HepG2 (cell line): ENCODE results near the gene KCNK7. TPM values are rescaled to one million over a fixed set of nuclear protein-coding genes. Genes with fewer than 3 reads are reported as not detected.
A peak's percentile ranks its signal among the peaks of the same experiment; 100 is the strongest.

Experiments
- FLYWCH1 ChIP-seq: sonication (generic); formaldehyde crosslinking; IDR thresholded peaks from 2 replicates; pipeline ENCODE4 v1.8.1; 2023; ENCODE audit warnings: mild to moderate bottlenecking, missing genetic modification reagents
- FOXK1 ChIP-seq: sonication (generic); formaldehyde crosslinking; IDR thresholded peaks from 2 replicates; pipeline ENCODE4 v1.4.0; 2020; ENCODE audit warnings: low read depth, missing genetic modification reagents, borderline replicate concordance
- GPN1 ChIP-seq: sonication (generic); formaldehyde crosslinking; IDR thresholded peaks from 2 replicates; pipeline ENCODE4 v1.5.1; 2020; ENCODE audit warnings: missing genetic modification reagents, borderline replicate concordance
- HOXA3 ChIP-seq: sonication (generic); formaldehyde crosslinking; IDR thresholded peaks from 2 replicates; pipeline ENCODE4 v1.5.0; 2020; ENCODE audit warnings: missing genetic modification reagents
- JARID2 ChIP-seq: sonication (generic); formaldehyde crosslinking; IDR thresholded peaks from 2 replicates; pipeline ENCODE4 v1.8.1; 2023; ENCODE audit warnings: missing genetic modification reagents, inconsistent platforms; ENCODE audit not compliant: insufficient replicate concordance
- KDM3A ChIP-seq: IDR thresholded peaks from 2 replicates; pipeline ENCODE4 v1.6.1; 2018; ENCODE audit warnings: low read depth, missing compliant biosample characterization
- MED1 ChIP-seq: sonication (generic); formaldehyde crosslinking; IDR thresholded peaks from 2 replicates; pipeline ENCODE4 v1.4.0; 2020; ENCODE audit warnings: missing genetic modification reagents
- PHF8 ChIP-seq: sonication (generic); formaldehyde crosslinking; IDR thresholded peaks from 2 replicates; pipeline ENCODE4 v1.5.0; 2020; ENCODE audit warnings: missing genetic modification reagents
- POLR2A ChIP-seq, 2 experiments: IDR thresholded peaks; 2 replicates each; pipeline ENCODE4 v1.6.1; 2011; ENCODE audit warnings: low read depth in 2 of 2, low read length in 2 of 2, mild to moderate bottlenecking in 1 of 2, moderate library complexity in 1 of 2; ENCODE audit not compliant: insufficient read depth in 1 of 2
- RAD51 ChIP-seq: fragments of 450-650 bp; IDR thresholded peaks from 2 replicates; pipeline ENCODE4 v1.6.1; 2016; ENCODE audit warnings: borderline replicate concordance
- SMAD1 ChIP-seq: sonication (generic); formaldehyde crosslinking; IDR thresholded peaks from 2 replicates; pipeline ENCODE4 v1.4.0; 2020; ENCODE audit warnings: missing genetic modification reagents, low read depth, mild to moderate bottlenecking, borderline replicate concordance
- TAF1 ChIP-seq: sonication (generic); formaldehyde crosslinking; IDR thresholded peaks from 2 replicates; pipeline ENCODE4 v1.4.0; 2020; ENCODE audit warnings: missing genetic modification reagents
- ZFP90 ChIP-seq: sonication (generic); formaldehyde crosslinking; IDR thresholded peaks from 2 replicates; pipeline ENCODE4 v1.8.0; 2022; ENCODE audit warnings: missing genetic modification reagents, mild to moderate bottlenecking, inconsistent platforms, borderline replicate concordance
- ZFYVE20 ChIP-seq: sonication (generic); formaldehyde crosslinking; IDR thresholded peaks from 2 replicates; pipeline ENCODE4 v1.8.0; 2023; ENCODE audit warnings: low read depth, mild to moderate bottlenecking, moderate library complexity, missing genetic modification reagents, borderline replicate concordance
- ZNF367 ChIP-seq: sonication (generic); formaldehyde crosslinking; IDR thresholded peaks from 2 replicates; pipeline ENCODE4 v1.4.0; 2020; ENCODE audit warnings: missing genetic modification reagents, borderline replicate concordance
- ZNF564 ChIP-seq: sonication (generic); formaldehyde crosslinking; IDR thresholded peaks from 2 replicates; pipeline ENCODE4 v1.8.1; 2023; ENCODE audit warnings: mild to moderate bottlenecking, missing genetic modification reagents
- ZNF777 ChIP-seq: sonication (generic); formaldehyde crosslinking; IDR thresholded peaks from 2 replicates; pipeline ENCODE4 v1.4.0; 2020; ENCODE audit warnings: missing genetic modification reagents
- ZNF879 ChIP-seq: sonication (generic); formaldehyde crosslinking; IDR thresholded peaks from 2 replicates; pipeline ENCODE4 v1.8.1; 2023; ENCODE audit warnings: missing genetic modification reagents
- polyA plus RNA-seq, 8 experiments: library from polyadenylated mRNA; depleted of rRNA in 3 of 8; stranded (reverse) in 7 of 8; unstranded in 1 of 8; fragments of >200 nt; fragmentation: Illumina TruSeq in 4 of 8; extraction: Trizol in 4 of 8; gene quantifications; 2 replicates each; pipeline versions ENCODE4 v1.2.1 to v1.2.3, GENCODE V29; 2011 to 2016; ENCODE audit warnings: low read depth in 4 of 8, missing spikeins in 1 of 8, mixed read lengths in 1 of 8; ENCODE audit not compliant: insufficient read depth in 1 of 8
- total RNA-seq, 5 experiments: library from RNA; depleted of rRNA; stranded (reverse); fragments of >200 nt; fragmentation: Illumina TruSeq; extraction: Trizol; gene quantifications; 2 replicates each; pipeline ENCODE4 v1.2.3, GENCODE V29; 2016; ENCODE audit warnings: low read depth in 1 of 5
- TF ChIP-seq, protein P1 (sequence below): sonication (generic); formaldehyde crosslinking; IDR thresholded peaks from 2 replicates; pipeline ENCODE4 v1.4.0; 2020; ENCODE audit warnings: mild to moderate bottlenecking, missing genetic modification reagents
- TF ChIP-seq, protein P2 (sequence below): sonication (generic); formaldehyde crosslinking; IDR thresholded peaks from 2 replicates; pipeline ENCODE4 v1.8.0; 2022; ENCODE audit warnings: missing genetic modification reagents, mild to moderate bottlenecking, moderate library complexity, borderline replicate concordance
- TF ChIP-seq, protein P3 (sequence below): sonication (generic); formaldehyde crosslinking; IDR thresholded peaks from 2 replicates; pipeline ENCODE4 v1.4.0; 2020; ENCODE audit warnings: missing genetic modification reagents, borderline replicate concordance
- TF ChIP-seq, protein P4 (sequence below): sonication (generic); formaldehyde crosslinking; IDR thresholded peaks from 2 replicates; pipeline ENCODE4 v1.4.0; 2020; ENCODE audit warnings: low read depth, mild to moderate bottlenecking, missing genetic modification reagents
- TF ChIP-seq, protein P5 (sequence below): sonication (generic); formaldehyde crosslinking; IDR thresholded peaks from 2 replicates; pipeline ENCODE4 v1.4.0; 2020; ENCODE audit warnings: mild to moderate bottlenecking, missing genetic modification reagents

The KCNK7 gene
- total and polyA plus RNA-seq, 2 of the 13 experiments (the other 11 are each of a cell fraction or from before 2014, with no cell fraction given) = 0.11 TPM; not detected in 1

DNA sequence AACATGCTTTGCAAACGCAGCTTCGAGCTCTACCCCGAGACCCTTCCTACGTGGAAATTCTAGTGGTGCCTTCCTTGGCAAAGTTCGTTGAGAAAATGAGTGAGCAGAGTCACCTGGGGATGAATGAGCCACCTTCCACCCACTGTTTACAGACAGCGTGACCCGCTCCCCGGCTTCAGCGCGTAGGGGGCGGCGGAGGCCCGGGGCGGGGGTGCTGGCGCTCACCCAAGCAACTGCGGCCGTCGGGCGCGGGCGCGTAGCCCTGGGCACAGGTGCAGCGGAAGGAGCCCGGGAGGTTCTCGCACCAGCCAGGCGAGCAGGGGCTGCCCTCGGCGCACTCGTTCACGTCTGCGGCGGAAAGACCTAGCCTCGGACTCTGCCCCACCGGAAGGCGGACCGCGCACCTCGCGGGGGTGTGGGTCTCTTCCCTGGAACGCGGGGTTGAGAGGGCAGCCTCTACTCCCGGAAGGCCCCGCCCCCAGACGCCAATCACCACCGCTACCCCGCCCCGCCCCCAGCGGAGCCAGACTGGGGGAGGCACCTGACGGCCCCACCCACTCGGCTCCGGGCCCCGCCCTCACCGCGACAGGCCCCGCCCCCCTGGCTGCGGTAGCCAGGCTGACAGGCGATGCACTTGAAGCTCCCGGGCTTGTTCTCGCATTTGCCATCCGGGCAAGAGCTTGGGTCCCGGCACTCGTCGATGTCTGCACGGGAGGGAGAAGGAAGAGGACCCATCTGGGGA lies 49.2 kb downstream of the KCNK7 start (continued):
- TF ChIP-seq, protein P1, sequence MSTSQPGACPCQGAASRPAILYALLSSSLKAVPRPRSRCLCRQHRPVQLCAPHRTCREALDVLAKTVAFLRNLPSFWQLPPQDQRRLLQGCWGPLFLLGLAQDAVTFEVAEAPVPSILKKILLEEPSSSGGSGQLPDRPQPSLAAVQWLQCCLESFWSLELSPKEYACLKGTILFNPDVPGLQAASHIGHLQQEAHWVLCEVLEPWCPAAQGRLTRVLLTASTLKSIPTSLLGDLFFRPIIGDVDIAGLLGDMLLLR (CRISPR knock-in tag) = no peak
- TF ChIP-seq ZFP90 (CRISPR knock-in tag) (no peak), JARID2 (CRISPR knock-in tag) (no peak), RAD51 (no peak), ZFYVE20 (CRISPR knock-in tag) (no peak), GPN1 (no peak), TAF1 (CRISPR knock-in tag) (peak; percentile 58), ZNF879 (CRISPR knock-in tag) (no peak), ZNF367 (no peak), ZNF564 (CRISPR knock-in tag) (no peak), SMAD1 (CRISPR knock-in tag) (no peak), ZNF777 (CRISPR knock-in tag) (peak; percentile 83), PHF8 (CRISPR knock-in tag) (peak; percentile 60), HOXA3 (peak; percentile 68; the same call in 1 of the 2 replicates), KDM3A (CRISPR knock-in tag) (0 out of 2 replicates have a peak, but pooled peaks have one; percentile 28), FOXK1 (CRISPR knock-in tag) (no peak; the same call in 1 of the 2 replicates), FLYWCH1 (CRISPR knock-in tag) (no peak), POLR2A (IDR thresholded peaks at IDR 0.05; ENCODE audit: insufficient read depth in 1 of 2, low read depth in 2 of 2, low read length in 2 of 2) (peak in 1 of 2 experiments; percentile 76; a peak in 2 of 4 replicates), MED1 (CRISPR knock-in tag) (peak; percentile 82)
- TF ChIP-seq, protein P2, sequence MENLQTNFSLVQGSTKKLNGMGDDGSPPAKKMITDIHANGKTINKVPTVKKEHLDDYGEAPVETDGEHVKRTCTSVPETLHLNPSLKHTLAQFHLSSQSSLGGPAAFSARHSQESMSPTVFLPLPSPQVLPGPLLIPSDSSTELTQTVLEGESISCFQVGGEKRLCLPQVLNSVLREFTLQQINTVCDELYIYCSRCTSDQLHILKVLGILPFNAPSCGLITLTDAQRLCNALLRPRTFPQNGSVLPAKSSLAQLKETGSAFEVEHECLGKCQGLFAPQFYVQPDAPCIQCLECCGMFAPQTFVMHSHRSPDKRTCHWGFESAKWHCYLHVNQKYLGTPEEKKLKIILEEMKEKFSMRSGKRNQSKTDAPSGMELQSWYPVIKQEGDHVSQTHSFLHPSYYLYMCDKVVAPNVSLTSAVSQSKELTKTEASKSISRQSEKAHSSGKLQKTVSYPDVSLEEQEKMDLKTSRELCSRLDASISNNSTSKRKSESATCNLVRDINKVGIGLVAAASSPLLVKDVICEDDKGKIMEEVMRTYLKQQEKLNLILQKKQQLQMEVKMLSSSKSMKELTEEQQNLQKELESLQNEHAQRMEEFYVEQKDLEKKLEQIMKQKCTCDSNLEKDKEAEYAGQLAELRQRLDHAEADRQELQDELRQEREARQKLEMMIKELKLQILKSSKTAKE (CRISPR knock-in tag) = peak; percentile 44; the same call in 1 of the 2 replicates
- TF ChIP-seq, protein P3, sequence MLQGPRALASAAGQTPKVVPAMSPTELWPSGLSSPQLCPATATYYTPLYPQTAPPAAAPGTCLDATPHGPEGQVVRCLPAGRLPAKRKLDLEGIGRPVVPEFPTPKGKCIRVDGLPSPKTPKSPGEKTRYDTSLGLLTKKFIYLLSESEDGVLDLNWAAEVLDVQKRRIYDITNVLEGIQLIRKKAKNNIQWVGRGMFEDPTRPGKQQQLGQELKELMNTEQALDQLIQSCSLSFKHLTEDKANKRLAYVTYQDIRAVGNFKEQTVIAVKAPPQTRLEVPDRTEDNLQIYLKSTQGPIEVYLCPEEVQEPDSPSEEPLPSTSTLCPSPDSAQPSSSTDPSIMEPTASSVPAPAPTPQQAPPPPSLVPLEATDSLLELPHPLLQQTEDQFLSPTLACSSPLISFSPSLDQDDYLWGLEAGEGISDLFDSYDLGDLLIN (CRISPR knock-in tag) = no peak
- TF ChIP-seq, protein P4, sequence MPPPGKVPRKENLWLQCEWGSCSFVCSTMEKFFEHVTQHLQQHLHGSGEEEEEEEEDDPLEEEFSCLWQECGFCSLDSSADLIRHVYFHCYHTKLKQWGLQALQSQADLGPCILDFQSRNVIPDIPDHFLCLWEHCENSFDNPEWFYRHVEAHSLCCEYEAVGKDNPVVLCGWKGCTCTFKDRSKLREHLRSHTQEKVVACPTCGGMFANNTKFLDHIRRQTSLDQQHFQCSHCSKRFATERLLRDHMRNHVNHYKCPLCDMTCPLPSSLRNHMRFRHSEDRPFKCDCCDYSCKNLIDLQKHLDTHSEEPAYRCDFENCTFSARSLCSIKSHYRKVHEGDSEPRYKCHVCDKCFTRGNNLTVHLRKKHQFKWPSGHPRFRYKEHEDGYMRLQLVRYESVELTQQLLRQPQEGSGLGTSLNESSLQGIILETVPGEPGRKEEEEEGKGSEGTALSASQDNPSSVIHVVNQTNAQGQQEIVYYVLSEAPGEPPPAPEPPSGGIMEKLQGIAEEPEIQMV (CRISPR knock-in tag) = peak; percentile 88
- TF ChIP-seq, protein P5, sequence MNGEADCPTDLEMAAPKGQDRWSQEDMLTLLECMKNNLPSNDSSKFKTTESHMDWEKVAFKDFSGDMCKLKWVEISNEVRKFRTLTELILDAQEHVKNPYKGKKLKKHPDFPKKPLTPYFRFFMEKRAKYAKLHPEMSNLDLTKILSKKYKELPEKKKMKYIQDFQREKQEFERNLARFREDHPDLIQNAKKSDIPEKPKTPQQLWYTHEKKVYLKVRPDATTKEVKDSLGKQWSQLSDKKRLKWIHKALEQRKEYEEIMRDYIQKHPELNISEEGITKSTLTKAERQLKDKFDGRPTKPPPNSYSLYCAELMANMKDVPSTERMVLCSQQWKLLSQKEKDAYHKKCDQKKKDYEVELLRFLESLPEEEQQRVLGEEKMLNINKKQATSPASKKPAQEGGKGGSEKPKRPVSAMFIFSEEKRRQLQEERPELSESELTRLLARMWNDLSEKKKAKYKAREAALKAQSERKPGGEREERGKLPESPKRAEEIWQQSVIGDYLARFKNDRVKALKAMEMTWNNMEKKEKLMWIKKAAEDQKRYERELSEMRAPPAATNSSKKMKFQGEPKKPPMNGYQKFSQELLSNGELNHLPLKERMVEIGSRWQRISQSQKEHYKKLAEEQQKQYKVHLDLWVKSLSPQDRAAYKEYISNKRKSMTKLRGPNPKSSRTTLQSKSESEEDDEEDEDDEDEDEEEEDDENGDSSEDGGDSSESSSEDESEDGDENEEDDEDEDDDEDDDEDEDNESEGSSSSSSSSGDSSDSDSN (CRISPR knock-in tag) = peak; percentile 71; the same call in 1 of the 2 replicates
